RWPE2 (cell line): ENCODE measurements around the gene NTRK2.

Experiments used
- ATAC-seq: fragments of 200-7000 bp; cut with Tn5 transposase; 3 replicates; pipeline ENCODE4 v1.9.1; 2021; ENCODE audit warnings: low read depth
- DNase-seq: peaks from one replicate; pipeline ENCODE4 v3.0.0-alpha.2; 2020; ENCODE audit warnings: low spot score
- H3K27ac ChIP-seq: fragments of 450-650 bp; 2 replicates; pipeline ENCODE4 v1.5.1; 2017; ENCODE audit warnings: mild to moderate bottlenecking; ENCODE audit not compliant: poor library complexity, severe bottlenecking
- H3K27me3 ChIP-seq: fragments of 250-450 bp; sonication (Bioruptor Pico); 2 replicates; pipeline ENCODE4 v1.5.1; 2021; ENCODE audit warnings: mild to moderate bottlenecking, moderate library complexity; ENCODE audit not compliant: insufficient read depth, poor library complexity, severe bottlenecking
- H3K36me3 ChIP-seq: fragments of 250-450 bp; sonication (Bioruptor Pico); 2 replicates; pipeline ENCODE4 v1.5.1; 2020; ENCODE audit warnings: low read depth, mild to moderate bottlenecking, moderate library complexity
- H3K4me1 ChIP-seq: fragments of 250-450 bp; sonication (Bioruptor Pico); 2 replicates; pipeline ENCODE4 v1.5.1; 2021; ENCODE audit warnings: mild to moderate bottlenecking, moderate library complexity; ENCODE audit not compliant: insufficient read depth, poor library complexity, severe bottlenecking
- H3K4me3 ChIP-seq: fragments of 250-450 bp; sonication (Bioruptor Pico); 2 replicates; pipeline ENCODE4 v1.5.1; 2021; ENCODE audit warnings: mild to moderate bottlenecking, moderate library complexity; ENCODE audit not compliant: severe bottlenecking
- H3K9me3 ChIP-seq: fragments of 250-450 bp; sonication (Bioruptor Pico); 2 replicates; pipeline ENCODE4 v1.5.1; 2021; ENCODE audit warnings: mild to moderate bottlenecking, moderate library complexity; ENCODE audit not compliant: severe bottlenecking
- TF ChIP-seq, protein P1 (sequence below): fragments of 450-650 bp; IDR thresholded peaks from one replicate; pipeline ENCODE4 v1.5.1; 2017; ENCODE audit warnings: mild to moderate bottlenecking, moderate library complexity; ENCODE audit not compliant: poor library complexity, severe bottlenecking

The NTRK2 gene

DNA sequence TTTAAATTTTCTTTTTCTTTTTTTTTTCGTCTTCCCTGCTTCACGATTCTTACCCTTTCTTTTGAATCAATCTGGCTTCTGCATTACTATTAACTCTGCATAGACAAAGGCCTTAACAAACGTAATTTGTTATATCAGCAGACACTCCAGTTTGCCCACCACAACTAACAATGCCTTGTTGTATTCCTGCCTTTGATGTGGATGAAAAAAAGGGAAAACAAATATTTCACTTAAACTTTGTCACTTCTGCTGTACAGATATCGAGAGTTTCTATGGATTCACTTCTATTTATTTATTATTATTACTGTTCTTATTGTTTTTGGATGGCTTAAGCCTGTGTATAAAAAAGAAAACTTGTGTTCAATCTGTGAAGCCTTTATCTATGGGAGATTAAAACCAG, 352.2 kb downstream of the NTRK2 start:
- Histone ChIP-seq H3K36me3 (no peaks in the 10 kb centered on the region), H3K27me3 (no peaks in the 10 kb centered on the region), H3K27ac (no peak overlapping the region), H3K9me3 (no peaks in the 10 kb centered on the region), H3K4me1 (no peaks in the 10 kb centered on the region), H3K4me3 (no peak overlapping the region)
- TF ChIP-seq, protein P1, sequence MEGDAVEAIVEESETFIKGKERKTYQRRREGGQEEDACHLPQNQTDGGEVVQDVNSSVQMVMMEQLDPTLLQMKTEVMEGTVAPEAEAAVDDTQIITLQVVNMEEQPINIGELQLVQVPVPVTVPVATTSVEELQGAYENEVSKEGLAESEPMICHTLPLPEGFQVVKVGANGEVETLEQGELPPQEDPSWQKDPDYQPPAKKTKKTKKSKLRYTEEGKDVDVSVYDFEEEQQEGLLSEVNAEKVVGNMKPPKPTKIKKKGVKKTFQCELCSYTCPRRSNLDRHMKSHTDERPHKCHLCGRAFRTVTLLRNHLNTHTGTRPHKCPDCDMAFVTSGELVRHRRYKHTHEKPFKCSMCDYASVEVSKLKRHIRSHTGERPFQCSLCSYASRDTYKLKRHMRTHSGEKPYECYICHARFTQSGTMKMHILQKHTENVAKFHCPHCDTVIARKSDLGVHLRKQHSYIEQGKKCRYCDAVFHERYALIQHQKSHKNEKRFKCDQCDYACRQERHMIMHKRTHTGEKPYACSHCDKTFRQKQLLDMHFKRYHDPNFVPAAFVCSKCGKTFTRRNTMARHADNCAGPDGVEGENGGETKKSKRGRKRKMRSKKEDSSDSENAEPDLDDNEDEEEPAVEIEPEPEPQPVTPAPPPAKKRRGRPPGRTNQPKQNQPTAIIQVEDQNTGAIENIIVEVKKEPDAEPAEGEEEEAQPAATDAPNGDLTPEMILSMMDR: no peak
- ATAC-seq (no peak), DNase-seq (no peak)

DNA sequence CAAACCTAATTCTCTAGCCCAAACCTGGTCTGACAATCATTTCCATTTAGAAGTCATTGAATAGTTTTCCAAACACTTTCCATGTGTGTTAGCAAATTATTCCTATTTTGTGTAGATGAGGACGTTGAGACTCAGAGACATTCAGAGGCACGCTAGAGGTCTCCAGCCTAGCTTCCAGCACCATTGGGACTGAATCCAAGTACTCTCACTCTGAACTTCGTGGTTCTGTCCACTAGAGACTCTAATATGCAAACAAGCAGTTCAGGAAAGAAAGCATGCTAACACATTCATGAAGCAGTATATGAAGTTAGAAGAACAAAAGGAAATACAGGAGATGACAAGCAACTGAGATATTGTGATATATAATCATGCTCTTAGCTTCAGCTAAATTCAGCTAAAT, 354.8 kb downstream of the NTRK2 start:
- H3K27me3 ChIP-seq: no peaks in the 10 kb centered on the region
- H3K9me3 ChIP-seq: no peaks in the 10 kb centered on the region
- no peak overlapping the region for H3K27ac ChIP-seq
- no peak overlapping the region for H3K4me3 ChIP-seq
- no peak for DNase-seq
- TF ChIP-seq, protein P1: no peak
- H3K4me1 ChIP-seq: no peaks in the 10 kb centered on the region
- ATAC-seq: no peak
- no peaks in the 10 kb centered on the region for H3K36me3 ChIP-seq

DNA sequence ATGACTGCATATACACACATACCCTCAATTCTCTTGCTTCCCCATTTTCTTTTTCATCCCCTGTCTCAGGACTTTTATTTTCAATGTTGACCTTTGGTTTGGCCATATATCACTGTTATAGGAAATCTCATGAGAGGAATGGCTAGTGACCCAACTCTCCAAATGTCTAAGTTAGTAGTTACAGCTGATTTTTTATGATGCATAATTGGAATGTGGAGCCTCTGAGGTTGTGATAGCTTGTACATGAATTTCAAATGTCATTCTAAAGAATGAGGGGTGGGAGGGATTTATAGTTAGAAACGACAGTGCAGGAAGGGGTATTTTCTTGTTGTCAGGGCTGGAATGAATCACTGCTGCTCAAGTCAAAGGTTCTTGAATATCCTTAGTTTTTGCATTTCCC, 356.1 kb downstream of the NTRK2 start:
- Histone ChIP-seq H3K9me3 (no peaks in the 10 kb centered on the region), H3K4me1 (no peaks in the 10 kb centered on the region), H3K27ac (no peak overlapping the region), H3K36me3 (no peaks in the 10 kb centered on the region), H3K4me3 (no peak overlapping the region), H3K27me3 (no peaks in the 10 kb centered on the region)
- no peak for ATAC-seq
- no peak for DNase-seq
- TF ChIP-seq, protein P1: no peak

DNA sequence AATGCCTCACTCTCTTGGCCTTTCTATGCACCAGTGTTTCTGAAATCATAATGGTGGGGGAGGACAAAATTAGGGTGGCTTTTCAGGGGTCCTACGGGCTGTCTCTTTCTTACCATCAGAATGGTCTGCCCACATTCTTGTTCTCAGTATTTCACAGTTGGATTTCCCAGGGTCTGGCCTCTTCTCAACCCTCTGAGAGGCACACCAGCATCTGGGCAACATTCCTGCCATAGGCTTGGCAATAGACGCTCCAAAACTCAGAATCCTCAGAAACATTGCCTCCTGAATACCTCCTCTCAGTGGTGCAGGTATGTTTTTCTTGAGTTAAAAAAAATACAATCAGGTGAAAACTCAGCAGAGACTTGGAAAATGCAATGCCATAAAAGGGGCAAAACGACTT, 358.3 kb downstream of the NTRK2 start:
- no peak overlapping the region for H3K27ac ChIP-seq
- ATAC-seq: no peak
- H3K36me3 ChIP-seq: no peaks in the 10 kb centered on the region
- H3K4me3 ChIP-seq: no peak overlapping the region
- no peaks in the 10 kb centered on the region for H3K4me1 ChIP-seq
- H3K9me3 ChIP-seq: no peaks in the 10 kb centered on the region
- no peak for DNase-seq
- H3K27me3 ChIP-seq: no peaks in the 10 kb centered on the region
- TF ChIP-seq, protein P1: no peak

DNA sequence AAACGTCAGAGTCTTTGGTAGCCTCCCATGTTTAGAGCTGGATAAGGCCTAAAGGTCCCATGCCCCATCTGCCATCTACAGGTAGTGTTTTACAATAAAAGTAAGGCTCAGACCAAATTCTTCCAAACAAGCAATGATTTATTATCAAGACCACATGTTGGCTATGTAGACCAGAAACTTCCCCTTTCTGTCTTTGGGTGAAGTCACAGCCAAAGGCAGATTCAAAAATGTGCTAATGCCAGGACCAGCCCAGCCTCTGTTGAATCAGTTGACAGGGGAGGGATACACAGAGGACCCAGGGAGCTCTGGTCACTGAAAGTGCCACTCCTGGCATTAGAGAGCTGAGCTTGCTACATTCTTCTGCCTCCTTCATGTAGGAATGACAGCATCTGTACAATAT, 360.8 kb downstream of the NTRK2 start:
- DNase-seq: no peak
- Histone ChIP-seq H3K27ac (no peak overlapping the region), H3K27me3 (no peaks in the 10 kb centered on the region), H3K4me1 (no peaks in the 10 kb centered on the region), H3K4me3 (no peak overlapping the region), H3K9me3 (no peaks in the 10 kb centered on the region), H3K36me3 (no peaks in the 10 kb centered on the region)
- no peak for ATAC-seq
- TF ChIP-seq, protein P1: no peak
